T-helper 1 cell treated with Interleukin-12 subunit alpha and Interleukin-12 subunit beta and Interleukin-4 antibody, amounts not matched to agents 30 ng/mL and 1 ng/mL, for 36 hours (primary cell): ENCODE data around the gene ING4. TPM values are rescaled to one million over a fixed set of nuclear protein-coding genes. Genes with fewer than 3 reads are reported as not detected.

Experiments
- intact Hi-C: fragments of 100-400 bp; cut with micrococcal nuclease; formaldehyde crosslinking; loops from one replicate; pipeline ENCODE4 v1.15.1; 2024
- total RNA-seq: library from RNA; stranded (reverse); gene quantifications from 2 replicates; pipeline ENCODE4 v1.2.3, GENCODE V29; 2022

The ING4 gene
- total RNA-seq, 1 donor from 2014 or later = 27.7 TPM

DNA sequence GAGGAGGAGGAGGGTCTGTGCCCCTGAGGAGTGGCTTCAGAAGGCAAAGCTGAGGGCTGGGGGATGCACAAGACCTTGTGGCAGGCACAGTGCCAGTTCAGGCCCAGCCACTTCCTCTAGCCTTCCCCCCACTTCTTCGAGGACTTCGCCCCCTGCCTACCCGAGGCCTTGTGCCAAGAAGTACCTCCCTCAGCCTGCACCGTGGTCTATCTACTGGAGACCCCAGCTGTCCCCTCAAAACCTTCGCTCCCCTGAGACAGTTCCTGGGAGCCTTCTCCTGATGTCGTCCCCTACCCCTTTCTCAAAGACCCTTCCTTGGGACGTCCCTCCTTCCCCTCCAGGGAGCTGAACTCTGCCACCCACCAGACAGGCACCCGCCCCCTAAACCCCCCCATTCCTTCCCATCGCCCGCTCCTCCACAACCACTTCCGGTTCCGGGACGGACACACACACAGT is 25.7 kb upstream of the ING4 start:
- intact Hi-C loops = loop anchor here (2.0 kb wide), 2 partner anchors 146 to 202 kb away; no protein-coding TSS in a partner anchor

DNA sequence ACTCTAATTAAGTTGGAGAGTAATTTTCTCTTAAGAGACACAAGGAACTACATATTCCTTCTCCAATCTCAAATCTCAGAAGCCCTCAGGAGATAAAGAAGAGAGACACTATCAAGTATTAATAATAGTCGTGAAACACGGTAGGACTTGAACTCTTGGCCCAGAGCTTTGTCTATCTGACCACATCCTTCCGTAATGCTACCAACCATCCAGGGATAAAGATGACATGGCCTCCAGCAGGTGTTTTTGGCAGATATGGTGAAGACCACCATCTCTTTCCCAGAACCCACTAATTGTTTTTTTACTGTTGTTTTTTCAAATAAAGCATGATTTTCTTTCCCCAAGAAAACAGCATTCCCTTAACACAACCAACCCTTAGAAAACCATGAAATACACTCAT is 22.9 kb upstream of the ING4 start:
- intact Hi-C loops = no loop called here

DNA sequence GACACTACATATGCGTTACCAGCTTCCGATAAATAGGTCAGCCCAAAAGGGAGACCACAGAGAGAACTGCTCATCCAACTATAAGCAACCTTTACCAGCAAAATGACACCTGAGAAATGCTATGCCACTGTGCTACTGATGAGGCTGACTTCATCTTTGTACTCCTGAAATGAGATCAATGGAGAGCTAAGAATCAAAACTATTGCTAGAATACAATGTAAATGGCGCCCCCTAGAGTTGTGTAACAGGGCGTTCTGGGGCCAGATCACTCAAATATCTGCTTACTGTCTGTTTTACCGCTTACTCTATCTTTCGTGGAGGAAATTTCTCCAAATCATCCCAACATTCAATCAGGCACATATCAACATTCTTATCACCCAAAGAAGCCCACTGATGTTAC is 21.7 kb upstream of the ING4 start:
- intact Hi-C loops = loop anchor here (1.0 kb wide), 3 partner anchors 67 to 141 kb away; no protein-coding TSS in a partner anchor

DNA sequence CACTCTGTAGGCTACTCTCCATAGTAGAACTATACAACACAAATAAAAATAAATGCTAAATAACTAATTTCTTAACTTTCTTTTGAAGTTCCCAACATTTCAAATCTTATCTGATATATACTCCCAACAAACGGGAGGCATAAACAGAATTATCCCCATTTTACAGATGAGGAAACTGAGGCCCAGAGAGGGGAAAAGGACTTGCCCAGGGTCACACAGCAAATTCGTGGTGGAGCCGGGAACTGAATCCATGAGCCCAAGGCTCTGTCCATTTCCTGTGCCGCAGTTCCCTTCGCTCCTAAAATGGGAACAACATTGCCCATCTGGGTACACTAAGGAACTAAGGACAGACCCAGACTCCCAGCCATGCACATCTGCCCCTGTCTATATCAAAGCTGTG is 14.0 kb upstream of the ING4 start:
- intact Hi-C loops = no loop called here

DNA sequence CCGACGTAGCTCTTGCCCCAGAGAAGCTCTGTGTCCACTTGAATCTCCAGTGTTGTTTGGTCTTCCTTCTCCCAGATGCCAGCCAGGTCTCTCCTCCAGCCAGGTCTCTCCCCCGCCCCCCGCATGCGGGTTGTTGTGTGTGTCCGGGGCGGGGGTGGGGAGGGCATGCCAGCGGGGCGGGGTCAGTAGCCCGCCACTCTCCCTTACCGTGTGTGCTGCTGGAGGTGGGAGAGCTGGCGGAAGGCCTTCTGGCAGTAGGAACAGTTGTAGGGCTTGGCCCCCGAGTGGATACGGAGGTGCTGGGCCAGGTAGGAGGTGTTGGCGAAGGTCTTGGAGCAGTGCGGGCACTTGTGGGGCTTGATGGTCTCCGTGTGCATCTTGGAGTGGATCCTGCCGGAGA is 9.2 kb upstream of the ING4 start:
- intact Hi-C loops = no loop called here

DNA sequence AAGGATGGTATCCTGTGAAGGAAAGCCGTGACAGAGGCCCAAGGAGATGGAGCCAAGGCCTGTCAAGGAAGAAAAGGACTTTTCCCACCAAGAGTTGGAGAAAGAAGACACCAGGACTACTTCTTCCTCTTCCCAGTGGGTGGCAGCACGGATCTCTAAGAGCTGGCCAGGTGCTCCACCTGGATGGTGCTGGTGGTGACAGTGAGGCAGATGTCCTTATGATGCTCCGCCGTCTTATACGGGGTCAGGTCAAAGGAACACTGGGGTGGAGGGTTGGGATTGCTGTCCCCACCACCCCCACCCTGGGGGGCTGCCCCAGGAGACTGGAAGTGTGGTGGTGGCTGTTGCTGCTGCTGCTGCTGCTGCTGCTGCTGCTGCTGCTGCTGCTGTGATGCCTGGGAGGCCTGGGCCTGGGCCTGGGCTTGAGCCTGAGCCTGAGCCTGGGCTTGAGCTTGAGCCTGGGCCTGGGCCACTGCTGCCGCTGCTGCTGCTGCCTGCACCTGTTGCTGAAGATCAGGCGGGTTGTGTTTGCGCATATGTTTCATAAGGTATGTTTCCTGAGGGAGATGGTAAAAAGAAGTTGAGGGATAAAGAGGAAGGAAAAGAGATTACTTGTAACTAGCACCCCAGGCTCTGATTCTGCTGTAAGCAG is 4.8 kb upstream of the ING4 start:
- intact Hi-C loops = no loop called here

DNA sequence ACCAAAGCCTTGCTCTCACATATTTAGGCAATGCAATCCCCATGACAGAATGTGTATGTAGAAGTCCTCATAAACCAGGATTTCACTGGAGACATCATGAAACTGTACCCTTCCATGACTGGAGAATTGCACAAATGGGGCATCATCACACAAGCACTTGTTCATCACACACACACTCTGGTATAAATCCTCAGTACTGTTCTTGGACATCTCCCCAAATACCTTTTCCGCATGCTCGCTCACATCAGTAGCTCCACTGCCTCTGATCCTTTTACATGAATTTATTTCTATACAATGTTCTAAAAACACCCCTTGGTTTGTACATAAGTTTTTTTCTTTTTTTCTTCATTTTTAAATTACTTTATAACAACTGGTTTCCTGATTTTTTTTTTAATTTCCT is 3.3 kb upstream of the ING4 start:
- intact Hi-C loops = no loop called here

DNA sequence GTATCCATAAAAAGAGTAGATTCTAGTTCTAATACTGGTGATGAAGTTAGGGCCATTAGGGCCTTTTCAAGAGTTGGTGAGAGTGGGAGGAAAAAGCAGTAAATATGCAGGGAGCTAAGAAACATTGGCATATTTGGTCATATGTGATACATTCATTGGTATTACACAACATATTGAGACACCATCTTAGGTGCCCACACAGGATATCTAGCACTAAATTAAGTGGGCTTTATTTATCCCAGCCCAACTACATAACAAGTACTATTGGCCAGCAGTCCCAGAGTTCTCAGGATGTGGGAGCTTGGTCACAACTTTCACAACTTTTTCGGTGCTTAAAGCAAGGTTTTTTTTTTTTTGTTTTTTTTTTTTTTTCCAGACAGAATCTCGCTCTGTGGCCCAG is 2.0 kb upstream of the ING4 start:
- intact Hi-C loops = no loop called here

DNA sequence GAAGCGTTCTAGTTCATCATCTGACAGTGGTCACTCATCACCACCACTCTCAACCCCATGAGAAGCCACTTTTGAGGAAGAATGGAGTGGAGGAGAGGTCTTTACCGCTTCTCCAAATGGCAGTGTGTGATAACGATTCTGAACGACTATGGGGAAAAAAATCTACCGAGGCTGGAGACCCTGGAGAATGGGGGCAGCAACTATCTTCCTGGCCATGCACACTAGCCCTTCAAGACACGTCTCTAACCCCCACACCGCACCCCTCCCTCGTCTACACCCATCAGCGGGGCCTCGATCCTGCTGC is 365 bp downstream of the ING4 start:
- intact Hi-C loops = loop anchor here (2.0 kb wide), 2 partner anchors 46 to 282 kb away; partner anchors contain the start of gene C12orf57

DNA sequence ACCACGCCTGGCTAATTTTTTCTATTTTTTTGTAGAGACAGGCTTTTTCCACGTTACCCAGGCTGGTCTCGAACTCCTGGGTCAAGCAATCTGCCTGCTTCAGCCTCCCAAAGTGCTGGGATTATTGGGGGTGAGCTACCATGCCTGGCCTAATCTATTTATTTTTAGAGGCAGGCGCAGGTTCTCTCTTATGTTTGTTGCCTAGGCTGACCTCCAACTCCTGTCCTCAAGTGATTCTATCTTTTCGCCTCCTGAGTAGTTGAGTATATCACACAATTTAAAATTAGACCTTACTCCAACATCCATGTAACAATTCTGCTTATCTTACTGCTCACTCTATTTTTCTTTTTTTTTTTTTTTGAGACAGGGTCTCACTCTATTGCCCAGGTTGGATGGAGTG is 8.9 kb downstream of the ING4 start:
- intact Hi-C loops = no loop called here

DNA sequence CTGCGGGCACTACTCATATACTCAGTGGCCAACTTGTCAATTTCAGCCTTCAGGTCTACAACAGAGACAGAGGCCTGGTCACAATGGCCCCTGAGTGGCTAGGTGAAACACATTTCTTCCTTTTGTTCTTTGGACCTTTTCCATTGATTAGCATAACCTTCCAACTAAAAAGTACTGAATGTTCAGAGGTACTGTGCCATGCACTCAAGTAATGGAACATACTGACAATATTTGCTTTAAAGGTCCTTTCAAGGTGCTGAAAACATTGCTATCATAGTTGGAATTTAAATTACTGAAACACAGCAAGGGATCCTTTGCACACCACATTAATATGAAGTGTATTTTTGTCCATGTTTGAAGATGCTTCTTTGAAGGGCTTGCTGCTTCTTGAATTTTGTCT is 9.6 kb downstream of the ING4 start:
- intact Hi-C loops = no loop called here

DNA sequence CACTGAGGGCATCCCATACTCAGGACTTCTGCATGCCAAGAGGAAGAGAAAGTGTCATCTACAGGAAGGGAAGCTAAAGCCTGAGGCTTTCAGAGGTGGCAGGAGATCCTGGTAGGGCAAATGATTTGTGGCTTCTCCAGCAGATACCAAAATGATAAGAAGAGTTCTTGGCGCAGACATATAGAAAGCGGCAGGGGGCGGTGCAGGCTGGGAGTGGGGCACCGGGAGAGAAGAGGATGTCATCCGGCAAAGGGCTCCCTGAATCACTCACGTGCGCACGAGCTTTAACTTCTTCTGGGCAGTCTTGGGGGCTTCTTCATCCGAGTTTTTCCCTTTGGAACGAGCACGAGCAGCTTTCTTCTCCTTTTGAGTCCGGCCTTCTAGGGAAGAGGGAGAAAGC is 10.5 kb downstream of the ING4 start:
- intact Hi-C loops = no loop called here

DNA sequence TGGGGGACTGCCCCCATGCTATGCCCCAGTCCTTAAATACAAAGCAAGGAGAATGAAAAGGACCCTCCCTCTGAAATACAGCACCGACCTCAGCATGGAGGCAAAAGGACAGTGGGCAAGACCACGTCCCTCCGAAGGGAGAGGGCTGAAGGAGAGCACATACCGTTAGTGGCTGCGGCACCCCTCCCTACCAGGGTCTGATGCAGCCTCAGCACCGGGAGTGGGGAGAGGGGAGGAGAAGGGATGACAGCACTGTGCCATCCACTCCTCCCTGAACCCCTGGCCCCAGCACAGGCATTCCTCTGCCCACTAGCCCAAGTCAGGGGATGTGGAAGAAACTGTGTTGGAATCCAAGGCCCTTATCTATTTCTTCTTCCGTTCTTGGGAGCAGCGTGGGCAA is 12.1 kb downstream of the ING4 start:
- intact Hi-C loops = no loop called here

DNA sequence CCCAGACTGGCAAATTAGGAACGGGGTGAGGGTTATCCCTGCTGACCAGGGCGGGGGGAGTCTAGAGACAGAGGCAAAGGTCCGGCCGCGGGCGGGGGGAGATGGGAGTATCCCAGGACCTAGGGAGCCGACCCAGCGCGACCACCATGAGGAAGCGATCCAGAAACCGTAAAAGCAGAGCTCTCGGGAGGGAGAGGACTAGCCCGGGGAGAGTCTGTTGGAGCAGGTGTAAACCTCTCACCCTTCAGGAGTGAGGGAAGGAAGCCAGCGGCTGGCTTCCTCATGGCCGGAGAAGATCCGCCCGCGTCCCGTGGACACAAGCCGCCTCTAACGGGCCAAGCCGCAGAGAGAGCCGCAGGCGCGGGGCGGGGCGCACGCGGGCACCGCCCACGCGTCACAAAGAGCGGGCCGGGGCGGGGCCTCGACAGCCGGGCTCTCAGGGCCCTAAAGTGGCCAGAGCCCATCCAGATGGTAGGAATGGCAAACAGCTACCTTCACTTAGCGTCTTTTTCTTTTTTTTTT is 15.8 kb downstream of the ING4 start, which contains the start of gene ACRBP:
Gene ACRBP (minus strand): TSS at position 350 of the 522 bp plus-strand sequence. CDS start 66 bp downstream, at position 284.
- intact Hi-C loops = loop anchor here (1.0 kb wide), 1 partner anchor 12 kb away; the partner anchor contains the start of gene LPAR5

DNA sequence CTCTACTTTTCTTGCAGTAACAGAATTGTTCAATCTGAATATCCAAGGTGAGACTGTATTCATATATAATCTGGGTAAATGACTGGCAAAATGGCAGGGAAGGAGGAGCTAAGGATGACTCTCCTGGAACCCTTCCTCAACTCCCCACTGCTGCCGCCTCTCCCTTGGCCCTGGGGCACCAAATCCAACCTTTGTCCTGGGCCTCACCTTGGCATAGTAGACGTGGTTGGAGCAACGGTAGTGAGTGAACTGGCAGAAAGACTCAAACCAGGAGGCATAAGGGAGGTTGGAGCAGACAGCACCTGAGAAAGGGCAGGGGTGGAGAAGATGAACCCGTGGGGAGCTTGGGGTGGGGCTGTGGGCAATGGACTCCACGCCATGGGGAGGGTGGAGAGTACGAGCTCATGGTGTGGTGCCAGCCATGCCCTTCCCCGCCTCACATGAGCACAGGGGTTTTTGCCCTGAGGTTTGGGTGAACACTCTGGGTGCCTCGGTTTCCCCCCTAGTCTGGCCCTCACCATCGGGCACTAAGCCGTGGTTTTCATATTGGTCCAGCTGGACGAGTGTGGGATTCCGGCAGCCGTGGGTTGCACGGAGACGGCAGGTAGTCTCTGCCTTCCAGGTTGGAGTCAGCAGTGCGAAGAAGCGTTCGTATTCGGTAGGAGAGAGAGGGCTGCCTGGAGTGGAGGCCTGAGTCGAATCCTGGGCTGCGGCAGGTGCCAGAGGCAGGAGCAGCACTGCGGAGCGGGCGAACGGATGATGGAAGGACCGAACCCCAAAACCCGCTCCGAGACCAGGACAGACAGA is 16.4 kb downstream of the ING4 start:
- intact Hi-C loops = loop anchor here (1.0 kb wide), 1 partner anchor 11 kb away; the partner anchor contains the start of gene LPAR5

DNA sequence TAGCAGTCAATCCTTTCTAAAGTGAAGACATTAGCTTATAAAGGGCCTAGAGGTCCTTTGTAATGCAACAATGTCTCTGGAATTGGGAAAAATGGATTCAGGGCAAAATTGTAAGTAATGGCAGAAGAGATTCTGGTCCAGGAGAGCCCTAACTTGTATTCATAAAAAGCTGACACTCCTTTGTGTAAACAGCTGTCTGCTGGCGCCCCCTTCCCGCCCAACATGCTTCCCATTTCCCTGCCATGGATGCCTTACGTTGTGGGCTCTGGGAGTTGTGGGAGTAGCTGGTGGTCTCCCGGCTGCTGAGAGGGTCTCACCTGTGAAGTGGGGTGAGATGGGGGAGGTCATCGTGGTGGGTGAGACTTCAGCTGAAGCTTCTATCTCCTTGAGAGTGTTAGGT is 18.0 kb downstream of the ING4 start:
- intact Hi-C loops = no loop called here

DNA sequence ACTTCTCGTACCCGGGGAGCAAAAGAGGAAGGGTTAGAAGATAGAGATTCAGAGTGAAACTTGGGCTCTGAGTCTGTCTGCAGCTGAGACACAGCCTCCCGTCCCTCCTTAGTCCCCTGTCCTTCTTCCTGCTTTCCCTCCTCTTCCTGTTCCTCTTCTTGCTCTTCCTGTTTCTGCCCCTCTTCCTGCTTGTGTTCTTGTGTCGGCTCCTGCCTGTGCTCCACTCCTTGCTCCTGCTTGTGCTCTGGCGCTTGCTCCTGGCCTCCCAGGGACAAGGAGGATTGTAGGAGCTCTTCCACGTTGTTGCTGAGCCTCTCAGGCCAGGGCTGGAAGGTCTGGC is 18.7 kb downstream of the ING4 start:
- intact Hi-C loops = no loop called here

DNA sequence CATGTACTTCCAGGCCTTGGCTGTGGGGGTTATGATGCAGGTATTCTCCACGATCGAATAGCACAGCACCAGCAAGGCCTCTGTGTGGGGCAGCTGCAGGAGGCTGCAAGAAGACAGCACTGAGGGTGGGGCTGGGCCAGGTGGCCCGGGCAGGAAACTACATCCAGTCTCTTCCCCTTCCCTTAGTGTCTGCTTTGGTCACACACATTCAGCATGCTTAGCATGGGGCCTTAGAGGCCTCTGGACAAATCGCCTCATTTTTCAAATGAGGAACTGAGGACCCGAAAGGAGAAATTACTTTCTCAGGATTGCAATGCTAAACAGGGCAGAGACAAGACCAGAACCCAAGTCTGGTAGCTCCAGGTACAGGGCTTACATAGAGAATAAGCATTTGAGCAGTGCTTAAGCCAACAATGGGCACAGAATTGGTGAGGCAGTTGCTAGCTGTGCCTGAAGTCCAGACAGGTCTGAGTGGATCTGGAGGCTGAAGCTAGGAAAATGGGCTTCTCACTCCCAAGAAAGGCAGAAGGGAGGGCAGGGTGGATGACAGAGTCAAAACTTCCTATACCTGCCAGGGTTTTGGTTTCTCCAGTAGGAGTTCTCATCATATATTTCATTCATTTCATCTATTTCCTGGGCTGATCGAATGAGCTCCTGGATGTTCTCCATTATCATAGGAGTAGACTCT is 19.2 kb downstream of the ING4 start:
- intact Hi-C loops = no loop called here

DNA sequence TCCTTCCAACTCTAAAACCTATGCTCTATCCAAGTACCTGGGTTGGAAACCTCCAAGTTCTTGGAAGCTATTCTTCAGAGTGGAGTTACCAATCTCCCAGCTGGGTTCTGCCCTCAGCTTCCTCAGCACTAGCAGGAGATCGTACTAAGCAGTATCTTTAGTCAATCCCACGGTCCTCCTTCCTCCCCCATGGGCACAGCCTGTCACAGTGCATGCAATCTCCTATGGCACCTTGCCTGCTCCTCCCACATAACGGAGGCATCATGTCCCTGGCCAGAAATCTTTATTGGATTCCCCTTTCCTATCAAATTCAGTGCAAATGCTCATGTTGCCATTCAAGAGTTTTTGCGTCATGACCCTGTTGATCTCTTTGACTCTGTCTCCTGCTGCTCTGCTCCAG is 21.8 kb downstream of the ING4 start:
- intact Hi-C loops = no loop called here

DNA sequence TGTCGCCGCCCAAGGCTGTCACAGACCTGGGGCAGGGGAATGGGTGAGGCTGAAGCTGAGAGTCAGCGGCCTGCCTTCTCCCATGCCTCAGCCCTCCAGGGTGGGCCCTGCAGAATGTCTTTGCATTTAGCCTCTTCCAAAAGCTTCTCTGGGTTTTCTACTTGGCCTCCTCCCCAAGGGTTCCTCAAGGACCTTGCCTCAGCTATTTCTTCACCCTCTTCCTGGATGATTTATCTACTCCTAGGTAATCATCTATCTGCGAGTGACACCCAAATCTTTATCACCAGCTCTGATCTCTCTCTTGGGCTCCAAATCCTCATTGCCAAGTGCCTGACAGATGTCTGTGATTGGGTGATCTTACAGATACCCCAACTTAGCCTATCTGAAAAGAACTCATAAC is 22.4 kb downstream of the ING4 start:
- intact Hi-C loops = no loop called here

DNA sequence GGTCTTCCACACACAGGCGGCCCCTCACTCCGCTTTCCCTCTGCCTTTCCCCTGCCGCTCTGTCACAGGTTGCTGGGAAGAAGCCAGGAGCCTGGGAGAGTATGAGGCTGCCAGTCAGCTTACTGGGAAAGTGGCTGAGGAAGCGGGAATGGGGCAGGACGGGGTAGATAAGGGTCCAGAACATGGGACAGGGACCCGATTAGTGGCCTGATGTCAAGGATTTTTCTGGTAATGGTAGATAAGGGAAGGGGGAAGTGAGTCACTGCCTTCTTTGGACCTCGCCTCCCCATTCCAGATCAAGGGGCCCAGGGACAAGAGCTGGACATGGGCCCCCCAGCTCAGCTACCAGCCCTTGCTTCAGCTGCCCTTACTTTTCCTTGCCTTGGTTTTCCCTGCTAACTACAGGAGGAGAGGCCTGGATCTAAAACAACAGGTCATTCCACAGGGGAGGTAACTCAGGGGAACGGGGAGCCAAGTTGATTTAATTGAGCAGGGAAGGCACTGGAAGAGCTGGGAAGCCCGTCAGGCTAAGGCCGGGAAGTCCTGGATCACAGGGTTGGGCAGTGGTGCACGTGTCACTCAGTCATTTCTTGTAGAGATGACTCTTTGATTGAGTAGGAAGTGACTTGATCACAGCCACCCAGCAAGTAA is 23.6 kb downstream of the ING4 start:
- intact Hi-C loops = no loop called here
